ENCODE results near the gene PNPLA8.

PNPLA8 gene

DNA sequence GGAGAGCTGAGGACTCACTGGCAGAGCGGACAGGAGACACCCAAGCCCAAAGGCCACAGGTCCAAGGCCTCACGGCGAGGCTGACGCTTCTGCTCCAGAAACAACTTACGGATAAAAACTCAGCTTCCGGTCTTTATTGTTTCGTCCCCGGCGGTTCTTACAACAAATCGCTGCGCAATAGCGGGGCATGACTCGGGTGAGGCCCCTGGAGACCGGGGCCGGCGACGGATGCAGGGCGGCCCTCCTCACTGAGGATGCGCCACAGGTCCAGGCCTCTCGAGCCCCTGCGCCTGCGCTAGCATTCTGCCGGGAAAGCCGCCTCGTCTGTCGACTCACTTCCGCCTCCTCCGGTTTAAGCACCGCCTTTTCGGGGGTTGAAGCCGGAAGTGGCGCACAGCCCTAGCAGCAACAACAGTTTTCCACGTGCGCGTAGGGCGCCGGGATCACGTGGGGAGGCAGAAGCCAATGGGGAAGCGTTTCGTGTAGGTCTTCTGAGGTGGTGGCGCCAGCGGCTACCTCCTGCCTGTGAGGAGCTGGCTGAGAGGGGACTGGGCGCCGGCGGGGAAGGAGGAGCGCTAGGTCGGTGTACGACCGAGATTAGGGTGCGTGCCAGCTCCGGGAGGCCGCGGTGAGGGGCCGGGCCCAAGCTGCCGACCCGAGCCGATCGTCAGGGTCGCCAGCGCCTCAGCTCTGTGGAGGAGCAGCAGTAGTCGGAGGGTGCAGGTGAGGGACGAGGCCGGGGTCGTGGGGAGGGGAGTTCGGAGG is 43.6 kb upstream of the PNPLA8 start, which contains the start of the genes DNAJB9 and THAP5:
DNAJB9 (plus strand) TSS at position 494 of the 765 bp plus-strand sequence. CDS start 1,853 bp downstream, outside the sequence.
THAP5 (minus strand) TSS at position 326 of the 765 bp plus-strand sequence; CDS start at position 189, 137 bp downstream.
- peak within 1 kb of the TSS; percentile 83 to 90 for H3K4me3 ChIP-seq (ENCODE audit: low read depth in 1 of 2, low read length in 1 of 2)
- no peaks in the 10 kb centered on the region for H3K27me3 ChIP-seq
- TF ChIP-seq, protein P1, sequence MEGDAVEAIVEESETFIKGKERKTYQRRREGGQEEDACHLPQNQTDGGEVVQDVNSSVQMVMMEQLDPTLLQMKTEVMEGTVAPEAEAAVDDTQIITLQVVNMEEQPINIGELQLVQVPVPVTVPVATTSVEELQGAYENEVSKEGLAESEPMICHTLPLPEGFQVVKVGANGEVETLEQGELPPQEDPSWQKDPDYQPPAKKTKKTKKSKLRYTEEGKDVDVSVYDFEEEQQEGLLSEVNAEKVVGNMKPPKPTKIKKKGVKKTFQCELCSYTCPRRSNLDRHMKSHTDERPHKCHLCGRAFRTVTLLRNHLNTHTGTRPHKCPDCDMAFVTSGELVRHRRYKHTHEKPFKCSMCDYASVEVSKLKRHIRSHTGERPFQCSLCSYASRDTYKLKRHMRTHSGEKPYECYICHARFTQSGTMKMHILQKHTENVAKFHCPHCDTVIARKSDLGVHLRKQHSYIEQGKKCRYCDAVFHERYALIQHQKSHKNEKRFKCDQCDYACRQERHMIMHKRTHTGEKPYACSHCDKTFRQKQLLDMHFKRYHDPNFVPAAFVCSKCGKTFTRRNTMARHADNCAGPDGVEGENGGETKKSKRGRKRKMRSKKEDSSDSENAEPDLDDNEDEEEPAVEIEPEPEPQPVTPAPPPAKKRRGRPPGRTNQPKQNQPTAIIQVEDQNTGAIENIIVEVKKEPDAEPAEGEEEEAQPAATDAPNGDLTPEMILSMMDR (IDR thresholded peaks at IDR 0.05): peak; percentile 53
- peaks cover 25 to 26% of the 10 kb centered on the region in 2 experiments for H3K4me1 ChIP-seq (ENCODE audit: control insufficient read depth in 1 of 2, insufficient read depth in 1 of 2, low read depth in 1 of 2, low read length in 1 of 2)
- H3K9me3 ChIP-seq: no peaks in the 10 kb centered on the region
- H3K36me3 ChIP-seq: peaks cover under 1% of the 10 kb centered on the region
- peak within 1 kb of the TSS; percentile 97 for H3K27ac ChIP-seq

DNA sequence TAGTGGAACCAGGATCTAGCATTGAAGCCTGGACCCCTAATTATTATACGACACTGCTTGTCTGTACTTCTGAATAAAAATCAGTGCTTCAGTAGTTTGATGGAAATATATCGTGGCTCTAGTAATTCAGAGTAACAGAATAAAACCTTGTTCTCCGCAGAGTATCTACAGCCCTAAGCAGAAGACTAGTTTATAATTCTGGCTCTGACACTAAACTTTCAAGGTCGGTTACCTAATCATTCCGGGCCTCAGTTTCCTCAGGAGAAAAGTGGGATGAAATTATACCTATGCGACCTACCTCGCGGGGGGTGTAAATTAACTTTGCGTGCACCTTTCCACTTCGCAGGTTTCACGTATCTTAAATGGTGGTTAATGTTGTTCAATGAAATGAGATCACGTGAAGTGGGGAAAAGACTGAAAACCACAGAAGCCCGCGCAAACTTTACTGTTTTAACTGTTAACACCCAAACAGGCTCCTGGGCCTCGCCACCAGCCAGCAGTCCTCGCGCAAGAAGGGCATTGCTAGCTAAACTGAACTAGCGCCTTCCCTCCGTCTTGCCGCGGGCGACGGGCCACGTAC is 43.0 kb upstream of the PNPLA8 start:
- no peaks in the 10 kb centered on the region for H3K27me3 ChIP-seq
- H3K4me3 ChIP-seq (ENCODE audit: low read depth in 1 of 2, low read length in 1 of 2): peak overlapping the region; percentile 83 to 90
- no peaks in the 10 kb centered on the region for H3K9me3 ChIP-seq
- TF ChIP-seq, protein P1 (IDR thresholded peaks at IDR 0.05): no peak
- peaks cover 5% of the 10 kb centered on the region for H3K36me3 ChIP-seq
- H3K4me1 ChIP-seq (ENCODE audit: control insufficient read depth in 1 of 2, insufficient read depth in 1 of 2, low read depth in 1 of 2, low read length in 1 of 2): peaks cover 25 to 26% of the 10 kb centered on the region in 2 experiments
- H3K27ac ChIP-seq: peak overlapping the region; percentile 97

DNA sequence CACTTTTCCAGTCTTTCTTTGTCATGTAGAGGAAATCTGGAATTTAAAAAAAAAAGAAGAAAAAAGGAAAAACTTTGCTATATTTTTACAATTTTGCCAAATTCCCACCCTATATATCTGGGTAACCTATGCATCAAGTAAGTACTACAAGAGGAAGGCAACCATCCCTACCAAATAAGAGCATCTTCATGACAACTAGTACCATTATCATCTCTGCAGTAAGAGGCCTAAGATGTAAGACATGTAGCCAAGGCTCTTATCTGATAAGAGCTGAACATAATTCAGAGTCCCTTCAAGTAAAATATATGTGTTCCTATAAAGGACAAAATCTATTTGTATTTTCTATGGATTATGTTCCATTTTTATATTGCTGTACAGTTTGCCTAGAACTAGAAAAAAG is 40.1 kb upstream of the PNPLA8 start:
- Histone ChIP-seq H3K4me3 (ENCODE audit: low read depth in 1 of 2, low read length in 1 of 2) (no peak overlapping the region), H3K27ac (no peak overlapping the region), H3K36me3 (peaks cover 5% of the 10 kb centered on the region), H3K9me3 (no peaks in the 10 kb centered on the region), H3K4me1 (ENCODE audit: control insufficient read depth in 1 of 2, insufficient read depth in 1 of 2, low read depth in 1 of 2, low read length in 1 of 2) (peaks cover 23 to 24% of the 10 kb centered on the region in 2 experiments), H3K27me3 (no peaks in the 10 kb centered on the region)
- TF ChIP-seq, protein P1 (IDR thresholded peaks at IDR 0.05): no peak

DNA sequence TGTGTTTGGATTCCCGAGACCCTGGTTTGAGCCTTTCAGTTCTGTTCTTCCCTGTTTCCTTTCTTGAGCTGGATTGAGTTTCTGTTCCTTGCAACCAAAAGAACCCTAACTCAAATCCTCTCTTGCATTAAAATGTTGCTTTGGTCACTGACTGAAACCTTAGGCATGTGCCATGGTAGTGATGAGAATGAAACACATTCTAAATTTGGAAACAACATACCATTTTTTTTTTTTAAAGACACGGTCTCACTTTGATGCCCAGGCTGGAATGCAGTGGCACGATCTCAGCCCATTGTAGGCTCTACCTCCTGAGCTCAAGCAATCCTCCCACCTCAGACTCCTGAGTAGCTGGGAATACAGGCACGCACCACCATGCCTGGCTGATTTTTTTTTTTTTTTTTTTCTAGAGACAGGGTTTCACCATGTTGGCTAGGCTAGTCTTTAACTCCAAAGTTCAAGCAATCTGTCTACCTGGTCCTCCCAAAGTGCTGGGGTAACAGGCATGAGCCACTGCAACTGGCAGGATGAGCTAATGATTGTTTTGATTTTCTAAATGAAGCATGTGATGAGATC is 35.2 kb upstream of the PNPLA8 start:
- no peaks in the 10 kb centered on the region for H3K27me3 ChIP-seq
- no peak overlapping the region for H3K4me3 ChIP-seq (ENCODE audit: low read depth in 1 of 2, low read length in 1 of 2)
- TF ChIP-seq, protein P1 (IDR thresholded peaks at IDR 0.05): no peak
- no peak overlapping the region for H3K27ac ChIP-seq
- no peaks in the 10 kb centered on the region for H3K4me1 ChIP-seq (ENCODE audit: control insufficient read depth in 1 of 2, insufficient read depth in 1 of 2, low read depth in 1 of 2, low read length in 1 of 2)
- peaks cover 5% of the 10 kb centered on the region for H3K36me3 ChIP-seq
- no peaks in the 10 kb centered on the region for H3K9me3 ChIP-seq

DNA sequence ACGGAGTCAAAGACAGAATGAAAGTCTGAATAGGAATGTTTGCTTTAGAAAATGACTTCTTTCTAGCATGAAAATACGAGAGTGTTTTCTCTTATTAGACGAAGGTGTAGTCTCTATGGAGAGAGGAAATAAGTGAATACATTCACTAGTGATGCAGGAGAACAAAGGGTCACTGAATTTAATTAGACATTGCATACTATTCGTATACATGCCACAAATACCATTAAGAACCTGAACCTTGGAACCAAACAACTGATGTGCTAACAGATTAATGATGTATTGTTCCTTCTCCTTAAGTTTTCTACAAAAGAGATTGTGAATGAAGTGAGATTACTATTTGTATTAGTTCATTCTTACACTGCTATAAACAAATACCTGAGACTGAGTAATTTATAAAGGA is 33.3 kb upstream of the PNPLA8 start:
- Histone ChIP-seq H3K9me3 (no peaks in the 10 kb centered on the region), H3K27ac (no peak overlapping the region), H3K4me1 (ENCODE audit: control insufficient read depth in 1 of 2, insufficient read depth in 1 of 2, low read depth in 1 of 2, low read length in 1 of 2) (no peaks in the 10 kb centered on the region), H3K27me3 (no peaks in the 10 kb centered on the region), H3K36me3 (peaks cover under 1% of the 10 kb centered on the region), H3K4me3 (ENCODE audit: low read depth in 1 of 2, low read length in 1 of 2) (no peak overlapping the region)
- TF ChIP-seq, protein P1 (IDR thresholded peaks at IDR 0.05): no peak
